ENCODE measurements around the gene PDE6A.

The PDE6A gene

DNA sequence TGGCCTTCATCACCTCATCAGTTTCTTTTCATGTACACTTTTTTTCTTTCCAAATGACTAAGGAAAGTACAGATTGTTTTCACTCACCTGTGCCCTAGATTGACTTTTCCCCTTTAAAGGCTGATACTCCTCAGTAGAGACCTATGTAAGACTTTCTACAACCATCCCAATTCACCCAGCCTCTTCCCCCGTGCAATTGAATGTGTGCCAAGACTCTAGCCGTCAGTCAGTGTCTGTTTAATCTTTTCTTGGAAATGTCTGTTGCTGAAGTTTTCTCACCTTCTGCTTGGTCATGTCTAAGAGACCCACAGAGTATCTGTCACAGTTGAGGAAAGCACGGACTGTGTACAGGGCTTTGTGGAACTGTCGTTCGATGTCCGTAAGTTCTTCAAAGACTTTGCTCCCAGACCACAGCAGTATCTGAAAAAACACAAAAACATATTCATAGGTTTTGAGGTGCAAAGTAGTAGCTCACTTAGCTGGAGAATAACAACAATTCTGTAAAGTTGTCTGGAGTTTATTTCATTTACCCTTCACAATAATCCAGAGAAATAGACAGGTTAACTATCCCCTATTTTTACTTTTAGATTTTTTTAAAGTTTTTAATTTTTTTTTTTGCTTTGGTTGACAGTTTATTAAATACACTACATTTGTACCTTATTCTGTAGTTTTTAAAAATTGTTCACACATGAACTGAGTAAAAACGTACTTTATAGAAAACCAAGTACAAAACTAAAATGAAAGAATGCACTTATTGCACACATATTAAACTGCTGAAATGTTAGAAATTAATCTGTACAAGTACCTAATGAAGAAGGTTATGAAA lies 13.6 kb downstream of the PDE6A start:
- no peak for DNase-seq (ENCODE audit: low read depth in 2 of 2)

DNA sequence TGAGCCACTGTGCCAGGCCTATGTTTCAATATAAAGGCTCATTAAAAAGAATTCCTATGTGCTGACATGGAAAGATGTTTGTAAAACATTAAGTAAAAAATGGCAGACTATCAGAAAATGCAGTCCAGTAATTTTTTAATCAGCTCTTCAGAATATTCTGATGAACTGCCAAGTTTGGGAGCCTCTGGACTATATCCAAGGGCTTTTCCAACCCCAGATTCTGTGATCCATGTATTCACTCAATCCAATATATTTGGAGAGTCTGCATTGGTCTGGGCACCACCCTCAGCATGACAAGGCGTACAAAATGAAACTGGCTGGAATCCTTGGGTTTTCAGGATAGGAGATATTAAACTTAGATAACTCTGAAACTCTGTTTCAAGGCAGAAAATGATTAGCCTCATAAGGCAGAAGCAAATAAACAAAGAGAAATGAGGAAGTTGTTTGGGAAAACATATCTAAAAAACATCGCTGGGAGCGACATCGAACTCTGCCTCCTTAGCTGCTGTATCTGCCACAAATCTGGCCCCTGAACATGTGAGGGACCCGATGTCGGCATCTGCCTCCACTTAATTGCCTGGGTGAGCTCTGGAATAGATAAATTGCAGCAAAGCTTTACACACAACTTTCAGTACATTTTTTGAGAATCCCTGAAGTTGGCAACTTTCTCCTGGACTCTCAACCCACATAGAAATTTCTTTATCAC lies 14.4 kb downstream of the PDE6A start:
- DNase-seq (ENCODE audit: low read depth in 2 of 2), result no peak

DNA sequence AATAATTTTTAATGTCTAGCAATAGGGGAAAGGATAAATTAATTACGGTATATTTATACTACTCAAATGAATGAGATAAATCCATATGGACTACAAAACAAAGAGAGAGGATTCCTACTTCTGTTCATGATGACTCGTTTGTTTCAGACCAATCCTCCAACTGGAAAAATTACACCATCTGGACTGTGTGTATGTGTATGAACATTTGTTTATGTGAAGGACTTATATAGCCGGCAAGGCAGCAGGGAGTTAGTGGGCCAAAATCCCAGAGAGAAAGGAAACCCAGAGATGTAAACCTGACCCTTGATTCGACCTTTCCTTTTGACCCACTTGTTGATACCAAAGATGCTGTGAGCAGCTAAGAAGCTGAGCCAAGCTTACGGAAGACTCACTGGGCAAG lies 20.1 kb downstream of the PDE6A start:
- DNase-seq (ENCODE audit: low read depth in 2 of 2), result no peak

DNA sequence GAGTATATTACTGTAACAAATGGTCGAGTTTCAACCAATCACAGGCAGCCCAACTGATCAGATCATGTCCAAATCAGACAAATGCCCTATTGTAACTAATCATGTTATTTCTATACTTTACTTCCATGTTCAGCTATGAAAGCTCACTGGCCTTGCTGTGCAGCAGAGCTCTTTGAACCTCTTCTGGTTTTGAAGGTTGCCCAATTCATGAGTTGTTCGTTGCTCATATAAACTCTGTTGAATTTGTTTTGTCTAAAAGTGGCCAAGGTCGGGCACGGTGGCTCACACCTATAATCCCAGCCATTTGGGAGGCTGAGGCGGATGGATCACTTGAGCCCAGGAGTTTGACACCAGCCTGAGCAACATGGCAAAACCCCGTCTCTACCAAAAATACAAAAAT lies 21.6 kb downstream of the PDE6A start:
- DNase-seq (ENCODE audit: low read depth in 2 of 2), result no peak

DNA sequence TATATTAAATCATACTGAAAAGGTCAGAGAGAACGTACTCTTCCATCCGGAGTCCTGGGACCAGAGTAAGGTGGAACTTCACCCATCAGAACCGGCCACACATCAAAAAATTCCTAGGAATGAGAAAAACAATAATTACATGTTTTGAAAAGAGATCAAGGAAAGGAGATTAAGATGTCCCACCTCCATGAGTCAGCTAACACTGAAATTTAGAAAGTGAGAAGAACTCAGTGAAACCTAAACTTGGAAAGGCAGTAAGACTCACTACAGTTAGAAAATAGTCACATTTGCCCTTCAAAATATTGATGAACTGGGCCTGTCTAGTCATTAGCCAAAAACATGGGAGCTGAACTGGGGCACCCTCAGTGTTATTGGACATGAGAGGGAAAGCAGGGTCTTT lies 23.0 kb downstream of the PDE6A start:
- no peak for DNase-seq (ENCODE audit: low read depth in 2 of 2)

DNA sequence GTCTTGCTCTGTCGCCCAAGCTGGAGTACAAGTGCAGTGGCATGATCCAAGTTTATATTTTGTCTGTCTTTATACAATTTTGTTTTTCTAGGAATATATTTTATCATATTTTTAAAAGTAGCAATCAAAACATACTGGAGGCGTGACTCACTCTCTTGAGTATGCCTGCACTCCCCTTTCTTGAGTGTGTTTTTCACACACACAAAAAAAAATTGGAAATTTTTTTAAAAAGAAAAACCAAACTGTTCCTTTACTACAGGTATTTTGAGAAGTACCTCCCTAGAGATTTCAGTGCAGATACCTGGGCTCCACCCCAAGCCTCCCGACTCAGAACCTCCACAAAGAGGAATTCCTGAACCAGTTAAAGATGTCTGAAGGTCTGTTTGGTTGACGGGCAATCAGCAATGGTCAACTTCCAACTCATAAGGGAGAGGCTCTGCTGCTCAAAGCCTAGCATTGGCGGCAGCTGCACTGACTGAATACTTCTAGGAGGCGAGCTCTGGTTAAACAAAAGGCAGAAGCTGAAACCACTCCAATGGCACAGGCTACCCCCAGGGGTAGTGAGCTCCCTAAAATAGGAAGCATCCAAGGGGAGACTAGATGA lies 27.4 kb downstream of the PDE6A start:
- no peak for DNase-seq (ENCODE audit: low read depth in 2 of 2)

DNA sequence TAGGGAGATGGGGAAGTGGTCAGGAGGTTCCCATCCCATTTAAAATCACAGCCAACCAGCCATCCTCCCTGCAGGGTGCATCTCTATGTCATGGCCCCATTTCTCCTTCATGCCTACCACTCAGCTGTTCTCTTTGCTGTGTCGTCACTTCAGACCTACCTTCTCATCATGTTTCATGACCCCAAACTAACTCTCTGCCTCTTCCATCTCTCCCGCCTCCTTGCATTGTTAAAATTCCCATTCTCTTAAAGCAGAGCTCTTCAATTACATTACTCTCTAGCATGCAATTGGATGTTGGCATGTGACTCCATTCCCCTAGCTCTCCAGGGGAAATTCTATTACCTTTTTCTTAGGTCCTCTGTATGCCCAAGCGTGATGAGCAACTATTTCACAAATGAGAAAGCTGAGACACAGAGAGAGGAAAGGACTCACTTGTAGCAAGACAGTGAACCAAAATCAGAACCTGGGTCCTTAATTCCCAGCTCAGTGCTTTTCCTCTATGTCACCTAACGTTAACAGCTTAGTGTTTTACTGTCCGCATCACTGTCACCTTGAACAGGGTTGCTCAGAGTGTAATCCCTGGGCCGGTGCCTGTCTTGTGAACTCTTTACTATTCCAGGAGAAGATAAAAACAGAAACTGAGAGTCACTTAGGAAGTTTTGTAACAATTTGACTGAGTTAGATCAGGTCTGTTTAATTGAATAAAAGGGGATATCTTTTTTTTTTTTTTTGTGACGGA lies 28.1 kb downstream of the PDE6A start:
- no peak for DNase-seq (ENCODE audit: low read depth in 2 of 2)

DNA sequence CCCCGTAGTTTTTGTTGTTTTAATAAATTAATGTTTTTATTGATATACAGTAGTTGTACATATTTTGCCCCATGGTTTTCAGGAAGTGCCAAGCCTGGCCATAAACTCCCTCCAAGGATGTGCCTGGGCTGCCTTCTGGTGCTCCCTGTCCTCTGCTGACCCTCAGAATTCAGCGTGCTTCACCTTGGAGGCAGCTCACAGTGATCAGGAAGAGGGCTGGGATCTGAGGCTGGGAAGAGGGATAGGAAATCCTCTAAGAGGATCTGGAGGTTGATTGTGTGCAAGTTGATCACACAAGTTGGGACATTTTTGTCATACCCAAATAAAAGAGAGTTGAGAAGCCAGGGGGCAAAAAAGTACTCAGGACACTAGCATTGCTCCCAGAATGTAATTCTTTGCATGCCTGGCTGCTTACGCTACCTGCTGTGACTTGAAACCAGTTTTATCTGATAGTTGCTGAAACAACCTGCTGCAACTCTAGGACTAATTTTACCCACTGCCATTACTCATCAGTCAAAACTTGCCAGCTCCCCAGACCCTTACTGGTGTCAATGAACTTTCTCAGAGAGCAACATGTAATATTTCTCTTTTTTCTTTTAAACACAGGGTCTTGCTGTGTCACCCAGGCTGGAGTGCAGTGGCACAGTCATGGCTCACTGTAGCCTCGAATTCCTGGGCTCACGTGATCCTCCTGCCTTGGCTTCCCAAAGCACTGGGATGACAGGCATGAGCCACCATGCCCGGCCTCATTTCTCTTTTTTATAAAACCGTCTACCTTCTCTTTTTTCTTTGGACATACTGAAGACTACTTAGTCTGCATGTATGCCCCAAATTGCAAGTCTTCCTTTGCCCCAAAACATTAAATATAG lies 29.0 kb downstream of the PDE6A start:
- DNase-seq (ENCODE audit: low read depth in 2 of 2), result no peak

DNA sequence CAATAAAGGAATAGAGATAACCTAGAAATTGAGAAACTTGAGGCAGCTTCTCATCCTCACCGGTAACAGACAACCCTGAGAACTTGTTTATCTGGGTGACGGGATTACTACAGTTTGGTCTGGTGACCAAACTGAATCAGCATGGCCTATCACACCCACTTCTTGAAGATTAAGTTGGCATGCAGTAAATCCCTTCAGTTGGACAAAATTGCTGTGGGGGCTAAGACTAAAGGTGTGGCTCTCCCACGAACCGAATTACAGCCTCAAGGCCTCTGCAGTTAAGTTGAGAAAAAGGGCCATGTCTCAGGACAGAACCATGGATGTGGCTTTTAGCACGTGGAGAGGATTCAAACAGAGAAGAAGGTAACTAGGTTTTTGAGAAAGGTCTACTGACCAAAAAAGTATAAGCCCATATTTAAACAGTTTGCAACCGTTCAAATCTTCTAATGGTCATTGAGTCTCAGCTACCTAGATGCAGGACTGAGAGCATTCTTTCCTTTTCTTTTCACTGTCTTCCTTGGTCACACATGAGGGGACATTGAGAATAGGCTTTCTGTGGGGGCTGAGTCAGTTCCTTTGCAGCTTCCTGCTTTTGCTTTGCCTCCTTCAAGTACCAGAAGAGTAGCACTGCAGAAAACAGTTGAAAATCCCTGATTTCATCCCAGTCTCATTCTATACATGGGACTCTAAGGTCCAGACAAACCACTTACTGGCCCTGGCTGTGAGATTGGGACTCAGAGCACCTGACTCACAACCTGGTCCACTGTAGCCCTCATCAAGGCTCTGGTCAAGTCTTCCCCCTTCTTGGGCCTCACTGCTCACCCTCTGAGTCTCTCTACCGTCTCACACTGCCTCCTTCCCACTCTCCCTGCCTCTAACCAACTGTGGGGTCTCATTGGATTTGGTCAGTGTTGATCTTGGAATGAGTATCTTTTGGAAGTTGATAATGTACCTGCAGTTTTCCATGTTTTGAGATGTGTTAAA lies 30.9 kb downstream of the PDE6A start:
- no peak for DNase-seq (ENCODE audit: low read depth in 2 of 2)

DNA sequence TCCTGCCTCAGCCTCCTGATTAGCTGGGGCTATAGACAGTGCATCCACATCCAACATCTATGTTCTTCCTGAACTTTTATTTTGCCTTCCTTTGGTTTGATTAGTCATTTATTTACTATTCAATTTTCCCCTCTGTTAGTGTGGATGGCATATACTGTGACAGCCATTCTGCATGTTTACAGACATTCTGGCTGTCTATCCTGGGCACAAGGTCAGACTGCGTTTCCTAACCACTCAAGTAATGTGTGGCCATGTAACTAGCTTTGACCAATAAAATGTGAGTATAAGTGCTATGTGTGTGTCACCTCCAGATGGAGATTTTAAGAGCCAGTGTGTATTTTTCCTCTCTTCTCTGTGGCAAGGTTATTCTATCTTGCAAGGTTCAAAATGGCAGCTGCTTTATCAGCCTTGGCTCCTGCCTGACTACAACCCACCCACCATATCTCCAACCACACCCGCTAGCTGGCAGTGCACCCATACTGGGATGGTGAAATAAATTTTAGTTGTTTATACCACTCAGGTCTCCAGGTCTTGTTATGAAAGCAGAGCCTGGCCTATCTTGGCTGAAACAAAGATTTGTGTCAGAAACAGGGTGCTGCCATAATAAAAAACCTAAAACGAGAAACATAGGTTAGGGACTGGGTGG lies 32.2 kb downstream of the PDE6A start:
- DNase-seq (ENCODE audit: low read depth in 2 of 2), result no peak

DNA sequence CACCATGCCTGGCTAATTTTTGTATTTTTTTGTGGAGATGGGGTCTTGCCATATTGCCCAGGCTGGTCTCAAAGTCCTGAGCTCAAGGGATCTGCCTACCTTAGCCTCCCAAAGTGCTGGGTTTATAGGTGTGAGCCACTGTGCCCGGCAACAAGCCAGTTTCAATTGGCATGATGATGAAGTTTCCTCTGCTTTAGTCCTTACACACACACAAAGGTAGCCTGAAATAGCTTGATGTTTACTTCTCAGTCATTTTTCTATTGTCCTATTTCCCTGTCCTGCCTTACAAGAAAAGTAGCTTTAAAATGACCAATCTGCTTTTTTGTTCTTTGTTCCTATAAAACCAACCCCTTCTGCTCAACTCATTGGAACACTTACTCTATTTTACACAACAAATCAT lies 33.6 kb downstream of the PDE6A start:
- DNase-seq (ENCODE audit: low read depth in 2 of 2), result no peak

DNA sequence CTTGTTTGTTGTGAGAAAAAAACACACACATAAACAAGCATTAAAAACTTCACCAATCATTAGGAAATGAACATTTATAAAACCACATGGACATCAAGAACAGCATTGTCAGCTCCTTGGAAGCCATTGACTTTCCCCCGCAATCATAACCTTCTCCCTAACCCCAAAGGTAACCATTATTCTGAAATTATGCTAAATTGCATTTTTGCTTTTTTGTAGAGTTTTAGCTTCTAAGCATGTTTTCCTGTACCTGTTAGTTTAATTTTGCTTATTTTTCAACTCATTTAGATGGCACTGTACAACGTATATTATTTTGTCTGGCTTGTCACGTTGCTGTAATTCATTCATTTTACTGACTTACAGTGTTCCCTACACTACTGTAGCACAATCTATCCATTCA lies 36.8 kb downstream of the PDE6A start:
- no peak for DNase-seq (ENCODE audit: low read depth in 2 of 2)

DNA sequence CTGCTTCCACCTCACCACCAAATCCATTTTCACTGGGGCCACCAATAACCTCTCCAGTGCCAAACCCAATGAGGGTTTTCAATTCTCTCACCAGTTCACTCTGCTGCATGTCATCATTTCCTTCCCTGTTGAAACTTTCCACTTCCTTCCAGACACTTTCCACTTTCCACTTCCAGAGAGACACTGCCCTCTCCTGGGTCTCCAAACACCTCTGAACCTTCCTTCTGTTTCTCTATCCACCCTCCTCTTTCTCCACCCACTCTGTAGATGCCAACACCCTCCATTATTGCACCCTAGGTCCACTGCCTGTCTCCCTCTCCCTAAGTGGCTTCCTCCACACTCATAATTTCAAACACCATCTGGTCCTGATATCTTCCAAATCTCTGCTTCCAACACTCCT lies 39.6 kb downstream of the PDE6A start:
- DNase-seq (ENCODE audit: low read depth in 2 of 2), result no peak

DNA sequence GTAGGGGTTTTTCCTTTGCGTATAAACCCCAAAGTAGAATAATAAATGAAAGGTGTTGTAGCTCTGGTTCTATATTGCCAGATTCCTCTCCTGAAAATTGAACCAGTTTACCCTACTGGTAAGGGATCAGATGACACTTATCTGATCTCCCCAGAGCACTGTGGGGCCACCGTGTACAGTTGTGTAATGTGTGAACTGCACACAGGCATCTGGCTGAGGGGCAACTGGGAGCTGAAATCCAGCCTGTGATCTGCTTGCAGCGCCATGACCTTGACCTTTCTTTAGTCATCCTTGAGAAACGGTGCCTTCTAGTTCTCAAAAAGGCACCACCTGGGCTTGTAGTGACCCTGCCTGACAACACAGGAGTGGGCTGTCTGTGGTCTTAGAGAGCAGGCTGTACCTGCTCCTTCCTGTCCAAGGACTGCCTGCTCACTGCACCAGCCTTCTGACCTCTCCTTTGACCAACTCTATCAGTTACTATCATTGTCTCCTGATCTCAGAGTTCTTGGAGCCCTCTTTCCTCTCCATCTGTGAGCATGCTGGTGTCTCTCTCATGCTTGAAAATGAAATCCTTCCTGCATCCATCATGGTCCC lies 40.2 kb downstream of the PDE6A start:
- no peak for DNase-seq (ENCODE audit: low read depth in 2 of 2)

DNA sequence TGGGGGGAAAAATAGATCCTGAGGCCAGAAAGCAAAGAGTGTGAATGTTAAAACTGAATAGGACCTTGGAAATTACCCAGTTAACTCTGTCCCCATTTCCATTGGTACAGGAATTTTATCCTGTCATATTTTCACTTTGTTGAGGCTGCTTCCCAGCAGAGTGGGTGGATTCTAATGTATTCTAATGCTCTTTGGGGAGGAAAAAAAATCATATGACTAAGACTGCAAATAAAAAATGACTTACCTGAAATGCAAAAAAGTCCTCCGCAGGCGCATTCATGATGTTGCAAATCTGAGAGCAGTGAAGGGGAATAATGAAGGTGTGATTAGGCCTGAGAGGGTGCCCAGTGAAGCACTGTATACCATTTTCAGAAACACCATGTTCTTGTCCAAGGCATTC lies 41.2 kb downstream of the PDE6A start:
- DNase-seq (ENCODE audit: low read depth in 2 of 2), result no peak

DNA sequence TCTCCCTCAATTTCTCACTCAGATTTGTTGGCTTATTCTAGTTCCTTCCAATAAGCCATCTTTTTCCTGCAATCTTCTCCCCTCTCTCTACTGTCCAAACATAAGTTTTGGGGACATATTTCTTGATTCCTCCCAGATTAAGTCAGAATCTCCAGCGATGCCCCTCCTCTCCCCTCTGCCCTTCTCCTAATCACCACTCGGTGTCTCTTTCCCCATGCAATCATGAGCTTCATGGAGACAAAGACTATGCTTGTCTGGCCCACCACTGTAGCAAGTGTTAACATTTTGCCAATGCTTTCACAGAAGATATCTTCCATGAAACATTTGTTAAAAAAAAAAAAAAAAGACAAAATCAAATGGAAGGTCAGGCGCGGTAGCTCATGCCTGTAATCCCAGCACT lies 42.4 kb downstream of the PDE6A start:
- no peak for DNase-seq (ENCODE audit: low read depth in 2 of 2)

DNA sequence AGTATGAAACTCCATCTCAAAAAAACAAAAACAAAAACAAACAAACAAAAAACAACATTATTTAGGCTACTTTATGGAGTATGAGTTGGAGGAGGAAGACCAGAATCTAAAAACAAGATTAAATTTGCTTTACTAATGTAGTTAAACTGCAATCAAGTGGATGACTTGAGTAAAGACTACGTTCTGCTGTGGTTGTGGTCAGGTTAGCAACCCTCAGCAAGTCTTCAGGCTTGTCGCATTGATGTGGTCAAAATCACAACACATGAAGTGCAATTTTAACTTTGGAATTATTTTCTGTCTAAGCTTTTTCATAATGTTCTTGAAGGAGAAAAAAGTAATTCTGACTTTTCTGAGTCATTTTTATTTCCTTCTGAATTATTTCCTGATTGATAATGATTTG lies 43.1 kb downstream of the PDE6A start:
- DNase-seq (ENCODE audit: low read depth in 2 of 2), result no peak

DNA sequence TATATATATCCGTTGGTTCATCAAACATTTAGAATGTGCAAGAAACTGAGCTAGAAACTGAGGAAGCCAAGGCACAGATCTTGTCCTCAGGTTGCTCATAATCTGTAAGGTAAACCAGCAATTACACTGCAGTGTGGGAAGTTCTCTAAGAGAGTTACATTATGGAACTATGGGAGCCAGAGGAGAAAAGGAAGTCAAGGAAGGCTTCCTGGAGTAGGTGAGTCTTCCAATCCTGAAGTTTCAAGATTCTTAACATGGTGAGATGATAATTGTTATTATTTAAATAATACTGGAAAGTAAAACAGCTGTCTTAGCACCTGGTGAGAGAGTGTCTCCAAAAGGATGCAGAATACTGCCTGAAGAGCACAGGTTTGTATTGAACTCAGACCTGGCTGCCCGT lies 44.2 kb downstream of the PDE6A start:
- DNase-seq (ENCODE audit: low read depth in 2 of 2), result no peak

DNA sequence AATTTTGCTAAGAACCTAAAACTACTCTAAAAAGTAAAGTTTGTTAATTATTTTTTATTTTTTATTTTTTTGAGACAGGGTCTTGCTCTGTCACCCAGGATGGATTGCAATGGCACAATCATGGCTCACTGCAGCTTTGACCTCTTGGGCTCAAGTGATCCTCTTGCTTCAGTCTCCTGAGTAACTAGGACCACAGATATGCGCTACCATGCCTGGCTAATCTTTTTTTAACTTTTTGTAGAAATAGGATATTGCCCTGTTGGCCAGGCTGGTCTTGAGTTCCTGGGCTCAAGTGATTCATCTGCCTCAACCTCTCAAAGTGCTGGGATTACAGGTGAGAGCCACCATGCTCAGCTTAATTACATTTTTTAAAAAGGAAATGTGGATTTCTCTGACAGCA lies 45.8 kb downstream of the PDE6A start:
- DNase-seq (ENCODE audit: low read depth in 2 of 2), result no peak
